ENCODE measurements around the gene HOXC12. TPM values are rescaled to one million over a fixed set of nuclear protein-coding genes. Genes with fewer than 3 reads are reported as not detected.

HOXC12 gene
- total RNA-seq, 1 donor from 2014 or later = not detected

DNA sequence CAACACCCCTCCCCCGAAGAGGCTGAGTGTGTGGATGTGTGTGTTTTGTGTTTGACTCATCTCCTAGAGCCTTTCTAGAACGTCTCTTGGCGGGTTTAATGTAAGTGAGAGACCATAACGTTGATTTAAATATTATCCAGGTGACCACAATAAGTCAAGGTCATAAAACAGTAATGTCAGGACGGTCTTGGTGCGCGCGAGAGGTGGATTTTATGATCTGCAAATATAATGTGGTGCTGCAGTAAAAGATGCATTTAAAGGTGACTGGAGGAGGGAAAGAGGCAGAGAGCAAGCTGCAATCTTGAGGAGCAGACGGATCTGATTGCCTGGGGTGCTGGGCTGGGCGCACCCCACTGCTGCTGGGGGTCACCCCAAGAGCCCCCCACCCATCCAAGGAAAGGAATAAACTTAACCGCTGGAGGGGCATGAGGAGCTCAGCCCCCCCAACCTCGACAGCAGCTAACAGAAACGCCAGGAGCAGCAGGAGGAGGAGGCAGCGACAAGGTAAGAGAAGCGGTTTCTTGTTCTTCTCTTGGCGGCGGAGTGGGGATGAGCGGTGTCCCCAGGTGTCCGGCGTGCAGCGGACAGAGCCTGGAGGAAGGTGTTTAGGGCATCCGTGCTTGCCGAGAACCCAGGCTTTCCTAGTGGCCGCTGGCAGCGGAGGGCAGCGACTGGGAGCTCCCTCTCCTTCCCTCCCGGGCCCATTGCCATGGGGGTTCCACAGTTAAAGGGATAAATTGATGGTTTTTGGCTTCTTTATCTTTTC, 35.8 kb downstream of the HOXC12 start:
- intact Hi-C loops (cut with micrococcal nuclease) = no loop called here

DNA sequence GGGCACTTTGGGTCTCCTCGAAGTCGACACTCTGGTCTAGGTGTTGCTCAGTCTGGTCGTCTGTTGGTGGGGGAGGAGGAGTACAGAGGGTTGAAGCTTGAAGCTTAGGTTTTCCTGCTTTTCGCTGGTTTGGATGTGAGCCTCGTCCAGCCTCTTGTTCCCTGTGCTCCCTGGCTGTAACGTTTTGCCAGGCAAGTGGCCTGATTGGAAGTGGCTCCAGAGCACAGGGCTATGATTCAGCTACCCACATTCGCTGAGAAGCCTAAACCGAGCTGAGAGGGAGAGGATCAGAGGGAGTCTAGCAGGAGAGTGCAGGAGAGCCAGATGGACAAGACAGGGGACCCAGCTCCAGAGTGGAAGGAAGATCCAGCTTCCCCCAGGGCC, 36.4 kb downstream of the HOXC12 start:
- intact Hi-C loops (cut with micrococcal nuclease) = no loop called here

DNA sequence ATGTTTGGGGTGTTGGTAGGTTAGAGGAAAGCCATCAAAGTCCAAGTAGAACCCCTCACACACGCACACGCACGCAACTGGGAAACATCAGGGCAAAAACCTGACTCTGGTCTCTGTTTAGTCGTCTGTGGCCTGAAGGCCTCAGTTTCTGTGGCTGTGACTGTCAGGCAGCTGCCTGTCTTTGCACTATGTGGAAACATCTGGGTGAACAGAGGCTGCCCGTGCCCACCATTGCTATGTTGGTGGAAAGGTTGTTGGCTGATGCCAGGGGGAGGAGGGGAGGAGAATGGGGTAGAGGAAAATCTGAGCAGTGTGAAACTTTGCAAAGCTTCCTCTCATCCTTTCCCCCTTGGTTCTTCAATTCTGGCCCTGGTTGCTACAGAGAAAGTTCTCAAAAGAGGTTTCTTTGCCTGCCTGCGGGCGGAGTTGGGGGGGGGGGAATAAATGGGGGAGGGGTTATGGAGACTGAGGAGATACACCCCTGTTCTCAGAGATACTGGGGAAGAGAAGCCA, 37.7 kb downstream of the HOXC12 start:
- intact Hi-C loops (cut with micrococcal nuclease) = no loop called here

DNA sequence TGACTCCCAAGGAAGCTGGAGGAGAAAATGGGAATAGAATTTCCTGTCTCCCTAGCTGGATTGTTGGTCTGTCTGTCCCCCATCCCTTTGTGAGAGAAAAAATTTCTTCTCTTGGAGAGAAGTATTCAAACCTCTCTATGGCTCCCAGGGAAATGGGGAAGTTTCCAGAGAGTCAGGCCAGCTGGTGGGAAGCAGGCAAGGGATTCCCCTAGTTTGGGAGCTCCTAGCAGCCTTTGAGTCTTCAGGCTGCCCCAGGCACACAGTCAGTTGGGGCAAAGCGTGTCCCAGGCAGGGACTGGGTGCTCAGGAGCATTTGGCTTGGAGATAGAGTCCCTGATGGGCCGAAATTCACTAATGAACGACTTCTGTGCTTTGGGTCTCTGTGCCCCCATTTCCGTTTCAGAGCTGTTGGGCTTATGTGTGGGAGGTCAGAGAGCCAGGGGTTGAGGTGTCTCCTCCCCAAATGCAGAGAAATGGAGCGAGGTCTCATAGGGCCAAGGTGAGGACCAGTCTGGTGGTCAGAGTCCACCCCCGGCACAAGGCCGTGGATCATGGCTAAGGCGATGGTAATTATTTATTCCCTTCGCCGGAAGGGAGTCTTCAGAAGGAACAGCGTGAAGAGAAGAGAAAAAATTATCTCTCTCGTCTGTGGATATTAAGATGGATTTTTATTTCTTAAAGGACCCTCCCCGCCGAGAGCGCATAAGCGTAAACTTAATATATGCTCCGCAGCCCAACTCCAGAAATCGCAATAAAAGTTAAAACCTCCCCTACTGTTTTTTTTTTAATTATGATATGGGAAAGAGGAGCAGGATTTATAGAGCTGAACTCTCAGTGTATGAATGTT, 38.7 kb downstream of the HOXC12 start:
- intact Hi-C loops (cut with micrococcal nuclease) = loop anchor here (1.0 to 2.0 kb wide), 2 partner anchors 7 to 13 kb away; no protein-coding TSS in a partner anchor

DNA sequence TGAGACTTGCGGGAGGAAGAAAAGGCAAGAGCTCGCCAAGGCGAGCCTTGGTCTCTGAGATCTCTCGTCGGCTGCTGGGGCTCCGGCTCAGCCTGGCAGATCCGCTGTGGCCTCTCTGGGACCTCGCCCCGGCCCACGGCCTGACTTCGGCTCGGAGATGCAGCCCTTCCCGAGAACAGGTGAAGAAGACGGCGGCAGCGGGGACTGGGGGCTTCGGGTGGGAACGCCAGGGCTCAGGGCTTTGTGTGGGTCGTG, 39.2 kb downstream of the HOXC12 start:
- intact Hi-C loops (cut with micrococcal nuclease) = loop anchor here (1.0 to 2.0 kb wide), 2 partner anchors 8 to 13 kb away; no protein-coding TSS in a partner anchor

DNA sequence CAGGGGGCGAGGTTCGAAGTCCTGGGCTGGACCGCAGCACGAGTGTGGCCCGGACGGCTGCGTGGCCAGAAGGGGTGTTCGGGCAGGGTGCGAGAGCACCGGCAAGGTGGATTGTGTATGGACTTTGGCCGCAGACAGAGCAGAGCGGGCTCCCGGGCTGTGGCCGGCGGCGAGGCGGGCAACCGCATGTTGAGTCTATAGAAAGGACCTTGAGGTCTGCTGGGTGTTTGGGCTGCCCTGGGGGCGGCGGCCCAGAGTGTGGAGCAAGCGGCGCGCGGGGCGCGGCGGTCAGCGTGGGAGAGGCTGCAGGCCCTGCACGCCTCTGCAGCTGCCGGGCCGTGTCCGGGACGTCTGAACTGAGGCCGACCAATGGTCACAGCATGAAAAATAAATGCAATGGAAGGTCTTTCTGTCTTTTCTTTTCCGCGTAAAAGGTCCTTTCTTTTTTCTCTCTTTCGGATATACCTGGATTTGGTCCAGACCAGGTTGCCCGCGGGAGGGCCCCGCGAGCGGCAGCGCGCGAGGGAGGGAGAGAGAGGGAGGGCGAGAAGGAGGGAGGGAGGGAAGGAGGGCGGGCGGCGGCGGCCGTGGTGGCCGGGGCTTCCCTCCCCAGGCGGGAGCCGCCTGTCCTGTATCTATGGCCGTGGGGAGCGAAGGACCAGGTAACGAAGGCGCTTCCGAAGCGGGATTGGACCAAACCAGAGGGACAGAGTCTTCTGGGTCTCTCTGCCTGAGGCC, 39.7 kb downstream of the HOXC12 start:
- intact Hi-C loops (cut with micrococcal nuclease) = loop anchor here (1.0 to 5.0 kb wide), 3 partner anchors 8 to 32 kb away; no protein-coding TSS in a partner anchor

DNA sequence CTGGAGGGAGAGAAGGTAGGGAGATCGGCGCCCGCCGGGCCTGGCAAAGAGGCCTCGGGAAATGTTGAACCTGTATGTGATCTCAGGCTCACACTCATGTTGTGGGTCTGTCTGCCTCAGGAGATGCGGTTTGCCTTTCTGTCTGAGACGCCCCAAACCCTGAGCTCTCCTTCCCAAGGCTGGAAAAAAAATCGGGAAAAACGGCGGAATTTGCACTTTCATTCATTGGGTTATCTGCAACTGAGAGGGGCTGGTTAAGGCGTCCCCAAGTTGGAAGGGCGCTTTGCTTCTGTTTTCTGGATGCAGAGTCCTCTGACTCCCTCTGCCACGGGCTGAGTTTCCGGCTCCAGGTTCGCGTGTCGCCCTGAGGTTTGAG, 40.3 kb downstream of the HOXC12 start:
- intact Hi-C loops (cut with micrococcal nuclease) = loop anchor here (2.0 to 5.0 kb wide), 2 partner anchors 14 to 33 kb away; no protein-coding TSS in a partner anchor

DNA sequence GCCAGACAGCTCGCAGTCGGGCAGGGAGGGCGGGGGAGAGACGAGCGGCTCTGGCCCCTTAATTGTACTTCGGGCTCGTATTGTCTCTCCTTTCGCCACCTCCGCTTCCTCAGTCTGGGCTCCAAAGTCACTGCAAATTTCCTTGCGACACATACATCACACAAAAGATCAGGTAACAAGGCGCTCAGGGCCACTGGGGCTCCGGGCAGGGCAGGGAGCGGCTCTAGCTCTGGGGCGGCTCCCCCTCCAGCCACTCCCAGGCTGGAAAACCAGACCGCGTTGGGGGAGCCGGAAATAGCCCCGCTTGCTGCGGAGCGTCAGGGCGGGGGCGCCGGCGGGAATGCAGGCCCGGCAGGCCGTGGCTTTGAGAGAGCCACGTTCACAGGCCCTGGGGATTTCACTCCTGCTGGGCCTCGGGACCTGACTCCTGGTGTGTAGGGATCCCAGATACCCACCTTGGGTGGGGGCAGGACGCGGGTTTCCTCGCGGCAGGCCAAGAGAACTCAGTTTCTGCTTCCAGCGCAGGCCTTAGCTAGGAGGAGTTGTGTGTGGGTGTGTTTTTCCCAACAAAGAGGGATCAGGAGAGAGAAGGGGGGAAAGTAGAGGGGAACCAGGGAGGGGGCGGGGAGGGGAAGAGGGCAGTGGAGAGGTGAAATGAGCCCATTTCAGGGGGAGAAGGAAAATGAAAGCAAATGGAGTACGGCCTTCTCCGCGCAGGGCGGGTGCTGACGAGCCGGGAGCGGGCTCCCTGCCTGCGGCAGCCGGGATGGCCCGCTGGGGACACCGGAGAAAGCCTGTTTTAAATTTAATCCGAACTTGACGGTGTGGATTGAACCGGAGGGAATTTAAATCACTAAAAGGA, 40.9 kb downstream of the HOXC12 start:
- intact Hi-C loops (cut with micrococcal nuclease) = loop anchor here (2.0 to 5.0 kb wide), 2 partner anchors 15 to 33 kb away; no protein-coding TSS in a partner anchor

DNA sequence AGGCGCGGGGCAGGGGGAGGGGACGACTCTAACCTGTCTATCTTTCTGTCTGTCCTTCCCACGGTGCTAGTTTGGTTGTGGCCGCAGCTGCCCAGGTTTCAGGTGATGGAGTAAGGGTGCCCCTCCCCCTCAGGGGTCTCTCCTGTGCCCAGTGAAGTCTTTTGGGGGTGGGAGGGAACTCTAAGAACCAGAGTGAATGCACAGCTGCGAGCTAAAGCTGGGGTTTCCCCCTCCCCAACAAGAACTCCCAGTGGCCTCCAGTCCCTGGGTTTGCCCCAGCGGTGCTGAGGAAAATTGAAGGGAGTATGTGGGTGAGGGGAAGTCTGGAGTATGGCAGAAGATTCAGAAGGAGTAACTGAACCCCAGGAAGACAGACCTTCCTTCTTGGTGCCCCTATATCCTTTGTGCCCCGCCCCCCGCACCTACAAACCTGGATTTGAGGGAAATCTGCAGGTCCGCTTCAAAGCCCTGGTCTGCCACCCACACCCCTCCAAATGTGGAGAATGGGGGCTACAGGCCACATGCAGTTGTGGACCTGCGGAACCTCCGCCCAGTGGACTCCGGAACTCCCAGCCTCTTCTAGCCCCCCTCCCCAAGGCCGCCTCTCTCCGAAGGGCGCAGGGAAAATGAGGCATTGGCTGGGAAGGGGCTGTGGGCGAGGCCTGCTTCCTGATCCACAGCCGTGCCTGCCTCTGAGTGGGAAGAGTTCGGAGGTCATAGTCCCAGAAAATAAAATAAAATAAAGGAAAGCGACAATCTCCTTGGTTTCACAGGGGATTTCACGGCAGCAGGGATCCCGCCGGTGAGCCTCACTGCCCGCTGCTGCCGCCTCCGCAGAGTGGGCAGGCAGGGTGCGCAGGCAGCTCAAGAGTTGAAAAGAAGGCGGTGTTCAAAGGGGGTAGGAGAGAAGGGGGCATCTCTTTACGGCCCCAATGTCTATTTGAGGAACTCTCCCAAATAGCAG, 41.8 kb downstream of the HOXC12 start:
- intact Hi-C loops (cut with micrococcal nuclease) = loop anchor here (5.0 kb wide), 1 partner anchor 34 kb away; no protein-coding TSS in a partner anchor

DNA sequence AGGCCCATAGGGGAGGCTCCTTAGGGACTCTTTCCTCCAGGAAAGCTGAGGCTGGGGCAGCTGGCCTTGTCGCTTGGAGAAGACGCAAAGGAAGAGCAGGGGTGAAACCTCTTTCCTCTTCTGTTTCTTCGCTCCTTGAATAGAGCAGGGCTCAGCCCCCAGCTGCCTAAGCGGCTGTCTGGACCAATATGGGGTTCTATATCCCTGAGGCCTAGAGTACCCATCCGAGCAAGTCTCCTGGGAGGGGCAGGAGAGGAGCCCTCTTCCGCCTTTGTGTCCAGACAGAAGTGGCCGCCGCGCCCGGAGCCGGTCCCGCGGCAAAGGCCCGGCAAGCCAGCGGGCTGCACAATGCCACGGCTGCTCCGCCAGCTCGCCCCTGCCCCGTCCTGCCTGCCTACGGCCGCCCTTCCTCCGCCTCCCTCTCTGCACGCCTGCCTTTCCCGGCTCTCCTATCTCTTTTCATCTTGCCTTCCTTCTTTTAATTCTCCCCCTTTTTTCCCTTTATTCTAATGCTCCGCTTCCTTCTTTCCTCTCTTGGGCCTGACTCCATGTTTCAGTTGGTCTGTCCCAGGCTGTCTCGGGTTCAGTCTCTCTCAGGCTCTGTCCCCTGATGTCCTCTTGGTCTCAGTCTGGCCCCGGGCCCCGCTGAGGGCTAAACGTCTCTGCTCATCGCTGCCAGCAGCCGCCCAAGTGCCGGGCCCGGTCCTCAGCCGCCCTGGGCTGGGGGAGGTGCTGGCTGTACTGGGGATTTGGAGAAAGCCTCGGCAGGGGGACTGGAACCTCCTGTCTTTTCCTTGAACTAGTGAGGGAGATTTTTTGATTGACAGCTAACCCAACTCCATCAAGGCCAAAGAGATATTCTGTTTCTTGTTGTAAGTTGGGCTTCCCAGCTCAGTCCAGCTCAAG, 42.8 kb downstream of the HOXC12 start:
- intact Hi-C loops (cut with micrococcal nuclease) = loop anchor here (5.0 kb wide), 1 partner anchor 35 kb away; no protein-coding TSS in a partner anchor

DNA sequence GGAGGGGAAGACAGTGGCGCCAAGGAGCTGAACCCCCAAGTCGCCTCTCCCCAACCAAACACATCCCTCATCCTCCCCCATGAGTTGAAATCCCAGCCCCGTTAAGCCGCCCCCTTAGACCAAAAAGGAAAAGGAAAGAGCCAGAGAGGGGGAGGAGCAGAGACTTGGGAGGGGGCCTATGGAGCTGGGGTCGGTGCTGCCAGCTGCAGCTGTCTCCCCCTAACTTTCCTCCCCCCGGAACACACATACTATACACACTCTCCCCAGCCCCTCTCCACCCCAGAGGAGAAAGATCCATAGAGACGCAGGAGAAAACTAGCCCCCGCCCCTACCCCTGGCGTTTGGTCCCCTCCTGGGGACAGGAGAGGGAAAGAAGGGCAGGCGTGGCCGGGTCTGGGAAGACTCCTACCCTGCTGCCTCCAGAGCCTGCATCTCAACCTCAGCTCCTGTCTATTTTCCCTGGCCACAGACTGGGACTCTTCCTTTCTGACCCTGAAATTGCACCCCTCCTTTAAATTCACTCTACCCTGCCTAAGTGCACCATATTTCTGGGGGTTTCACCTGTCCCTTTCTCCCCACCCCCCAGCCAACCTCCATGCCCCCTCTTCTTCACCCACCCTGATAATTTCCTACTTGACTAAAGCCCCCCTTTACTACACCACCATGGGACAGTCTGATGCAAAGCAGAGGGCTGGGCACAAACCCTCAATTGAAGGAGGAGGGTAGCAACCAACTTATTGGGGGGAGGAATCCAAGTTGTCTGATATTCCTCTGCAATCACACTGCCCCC, 43.6 kb downstream of the HOXC12 start:
- intact Hi-C loops (cut with micrococcal nuclease) = loop anchor here (5.0 kb wide), 1 partner anchor 36 kb away; no protein-coding TSS in a partner anchor

DNA sequence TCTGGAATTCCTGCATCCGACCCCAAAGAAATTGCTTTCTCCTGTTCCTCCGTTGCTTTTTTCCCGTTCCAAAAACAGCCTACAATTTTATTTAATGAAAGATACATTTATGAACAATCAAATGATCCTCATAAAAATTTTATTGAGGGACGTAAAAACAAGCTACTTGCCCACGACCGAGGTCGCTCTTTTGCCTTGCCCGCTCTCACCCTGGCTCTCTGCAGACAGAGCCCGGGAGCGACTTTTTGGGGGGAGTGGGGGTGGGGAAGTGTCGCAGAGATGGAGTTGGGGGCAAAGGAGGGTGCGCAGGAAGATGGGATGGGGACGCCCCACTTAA, 44.2 kb downstream of the HOXC12 start:
- intact Hi-C loops (cut with micrococcal nuclease) = loop anchor here (5.0 kb wide), 1 partner anchor 37 kb away; no protein-coding TSS in a partner anchor

DNA sequence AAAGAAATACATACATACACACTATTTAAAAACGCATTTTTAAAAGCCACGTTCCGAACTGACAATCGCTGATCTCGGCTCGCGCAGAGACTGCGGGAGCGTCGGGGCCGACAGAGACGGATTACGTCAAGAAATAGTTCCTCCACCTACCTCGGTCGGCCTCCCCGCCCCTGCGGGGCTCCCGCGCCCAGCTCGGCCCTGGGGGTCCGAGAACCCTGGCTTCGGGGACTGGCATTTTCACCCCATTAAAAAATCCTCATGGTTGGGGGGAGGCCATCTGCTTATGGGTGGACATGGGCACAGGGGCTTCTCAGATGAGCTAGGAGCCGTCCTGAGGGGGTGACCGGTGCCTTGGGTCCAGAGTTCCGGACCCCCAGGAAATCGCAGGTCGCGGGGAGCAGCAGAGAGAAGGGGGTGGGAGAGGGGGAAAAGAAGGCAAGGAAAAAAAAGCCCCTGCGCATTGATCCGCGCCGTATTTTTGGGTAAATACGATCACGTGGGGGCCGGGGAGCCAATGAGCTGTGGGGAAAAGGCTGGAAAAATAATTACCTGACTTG, 44.9 kb downstream of the HOXC12 start:
- intact Hi-C loops (cut with micrococcal nuclease) = loop anchor here (5.0 kb wide), 1 partner anchor 37 kb away; no protein-coding TSS in a partner anchor

DNA sequence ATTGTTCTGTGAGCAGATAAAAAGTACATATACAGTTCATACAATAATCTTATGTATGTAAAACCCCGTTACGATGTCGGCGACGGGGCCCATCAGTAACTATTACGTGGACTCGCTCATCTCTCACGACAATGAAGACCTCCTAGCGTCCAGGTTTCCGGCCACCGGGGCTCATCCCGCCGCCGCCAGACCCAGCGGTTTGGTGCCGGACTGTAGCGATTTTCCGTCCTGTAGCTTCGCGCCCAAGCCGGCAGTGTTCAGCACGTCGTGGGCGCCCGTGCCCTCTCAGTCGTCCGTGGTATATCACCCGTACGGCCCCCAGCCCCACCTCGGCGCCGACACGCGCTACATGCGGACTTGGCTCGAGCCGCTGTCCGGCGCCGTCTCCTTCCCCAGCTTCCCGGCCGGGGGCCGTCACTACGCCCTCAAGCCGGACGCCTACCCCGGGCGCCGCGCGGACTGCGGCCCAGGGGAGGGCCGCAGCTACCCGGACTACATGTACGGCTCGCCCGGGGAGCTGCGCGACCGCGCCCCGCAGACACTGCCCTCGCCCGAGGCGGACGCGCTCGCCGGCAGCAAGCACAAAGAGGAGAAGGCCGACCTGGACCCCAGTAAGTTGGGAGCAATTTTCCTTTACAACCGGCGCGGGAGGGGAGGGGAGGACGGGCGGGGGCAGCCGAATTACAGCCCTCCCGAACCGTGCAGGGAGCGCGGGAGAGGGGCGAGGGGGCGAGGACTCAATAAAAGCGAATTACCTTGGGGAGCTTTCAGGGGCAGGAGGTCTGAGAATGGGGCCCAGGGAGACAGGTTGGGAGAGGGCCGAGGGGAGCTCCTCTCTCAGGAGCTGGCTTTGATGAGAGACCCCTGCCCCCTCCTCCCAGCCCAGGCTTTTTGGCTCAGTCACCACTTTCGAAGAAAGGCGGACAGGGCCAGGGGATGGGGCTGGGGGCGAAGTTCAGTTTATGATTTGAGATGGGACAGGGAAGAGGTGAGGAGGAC, 45.7 kb downstream of the HOXC12 start, which contains the start of gene HOXC9:
HOXC9 (plus strand) TSS at position 46 of the 999 bp plus-strand sequence; CDS start at position 74, 28 bp downstream.
- intact Hi-C loops (cut with micrococcal nuclease) = no loop called here
